OCI-LY1 (cell line): Measurements from ENCODE around the gene KRTAP10-7.

Experiments
- H2AFZ ChIP-seq: fragments of 200-600 bp; sonication (generic), shearing (Covaris generic); 2 replicates; pipeline ENCODE4 v1.6.0; 2014; ENCODE audit warnings: antibody characterized with exemption, mild to moderate bottlenecking, low read length
- H3F3A ChIP-seq: fragments of 200-600 bp; sonication (generic), shearing (Covaris generic); 2 replicates; pipeline ENCODE4 v1.6.0; 2014; ENCODE audit warnings: mild to moderate bottlenecking, antibody characterized with exemption, low read length, moderate library complexity; ENCODE audit not compliant: insufficient read depth
- H3K27ac ChIP-seq: fragments of 200-600 bp; sonication (generic); 2 replicates; pipeline ENCODE4 v1.5.1; 2014; ENCODE audit warnings: low read length, mixed run types, mild to moderate bottlenecking, low read depth; ENCODE audit not compliant: poor library complexity, severe bottlenecking
- H3K27me3 ChIP-seq: fragments of 200-600 bp; sonication (generic); 2 replicates; pipeline ENCODE4 v1.6.0; 2014; ENCODE audit warnings: antibody characterized with exemption, mild to moderate bottlenecking, low read length, moderate library complexity; ENCODE audit not compliant: insufficient read depth
- H3K36me3 ChIP-seq: fragments of 200-600 bp; sonication (generic); 2 replicates; pipeline ENCODE4 v1.6.1; 2014; ENCODE audit warnings: mild to moderate bottlenecking, antibody characterized with exemption, low read length, moderate library complexity, mixed read lengths; ENCODE audit not compliant: insufficient read depth
- H3K4me1 ChIP-seq: fragments of 200-600 bp; sonication (generic); 2 replicates; pipeline ENCODE4 v1.5.1; 2014; ENCODE audit warnings: mild to moderate bottlenecking, low read length, moderate library complexity; ENCODE audit not compliant: insufficient read depth, severe bottlenecking
- H3K4me2 ChIP-seq: fragments of 200-600 bp; sonication (generic), shearing (Covaris generic); 2 replicates; pipeline ENCODE4 v1.6.1; 2014; ENCODE audit warnings: low read length
- H3K4me3 ChIP-seq: fragments of 200-600 bp; sonication (generic); 2 replicates; pipeline ENCODE4 v1.5.1; 2014; ENCODE audit warnings: low read length, low read depth, mild to moderate bottlenecking, mixed read lengths; ENCODE audit not compliant: poor library complexity, severe bottlenecking
- H3K79me2 ChIP-seq: fragments of 200-600 bp; shearing (Covaris generic); 2 replicates; pipeline ENCODE4 v1.6.1; 2016; ENCODE audit warnings: mixed run types, low read length, mixed read lengths; ENCODE audit not compliant: insufficient read depth
- H3K9ac ChIP-seq: fragments of 200-600 bp; sonication (generic), shearing (Covaris generic); 2 replicates; pipeline ENCODE4 v1.6.1; 2014; ENCODE audit warnings: mild to moderate bottlenecking, low read length, mixed read lengths
- H3K9me2 ChIP-seq: fragments of 200-600 bp; sonication (generic), shearing (Covaris generic); 2 replicates; pipeline ENCODE4 v1.6.1; 2014; ENCODE audit warnings: low read depth, mild to moderate bottlenecking, low read length, mixed read lengths
- H3K9me3 ChIP-seq: fragments of 200-600 bp; shearing (Covaris generic); 2 replicates; pipeline ENCODE4 v1.6.1; 2014; ENCODE audit warnings: low read length, mixed read lengths
- H4K20me1 ChIP-seq: fragments of 200-600 bp; sonication (generic), shearing (Covaris generic); 2 replicates; pipeline ENCODE4 v1.6.0; 2016; ENCODE audit warnings: mild to moderate bottlenecking, low read length; ENCODE audit not compliant: insufficient read depth
- EZH2 ChIP-seq: fragments of 200-600 bp; sonication (generic), shearing (Covaris generic); IDR thresholded peaks from 2 replicates; pipeline ENCODE4 v1.8.0; 2017; ENCODE audit warnings: borderline replicate concordance, mixed run types, mild to moderate bottlenecking, antibody characterized with exemption, low read length, moderate library complexity, mixed read lengths
- TF ChIP-seq, protein P1 (sequence below): fragments of 200-600 bp; sonication (generic), shearing (Covaris generic); IDR thresholded peaks from 2 replicates; pipeline ENCODE4 v1.5.1; 2017; ENCODE audit warnings: mild to moderate bottlenecking, antibody characterized with exemption, low read length, moderate library complexity, mixed read lengths

Gene KRTAP10-7

DNA sequence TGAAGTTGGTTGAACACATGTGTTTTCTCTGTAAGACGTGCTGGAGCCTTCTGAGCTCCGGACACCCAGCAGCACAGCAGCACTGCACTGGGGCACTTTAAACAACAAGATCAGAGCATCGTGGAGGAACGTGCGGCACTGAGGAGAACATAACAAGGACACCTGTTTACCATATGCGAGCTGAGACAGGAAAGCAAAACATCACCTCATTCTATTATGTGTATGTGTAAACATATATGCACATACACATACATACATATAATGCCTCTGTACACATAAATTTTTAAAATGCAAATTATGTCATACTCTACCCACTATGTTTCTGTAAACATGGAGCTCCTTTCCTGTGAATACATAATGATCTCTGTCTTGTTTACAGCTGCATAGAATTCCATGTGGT lies 4.9 kb upstream of the KRTAP10-7 start:
- TF ChIP-seq, protein P1, sequence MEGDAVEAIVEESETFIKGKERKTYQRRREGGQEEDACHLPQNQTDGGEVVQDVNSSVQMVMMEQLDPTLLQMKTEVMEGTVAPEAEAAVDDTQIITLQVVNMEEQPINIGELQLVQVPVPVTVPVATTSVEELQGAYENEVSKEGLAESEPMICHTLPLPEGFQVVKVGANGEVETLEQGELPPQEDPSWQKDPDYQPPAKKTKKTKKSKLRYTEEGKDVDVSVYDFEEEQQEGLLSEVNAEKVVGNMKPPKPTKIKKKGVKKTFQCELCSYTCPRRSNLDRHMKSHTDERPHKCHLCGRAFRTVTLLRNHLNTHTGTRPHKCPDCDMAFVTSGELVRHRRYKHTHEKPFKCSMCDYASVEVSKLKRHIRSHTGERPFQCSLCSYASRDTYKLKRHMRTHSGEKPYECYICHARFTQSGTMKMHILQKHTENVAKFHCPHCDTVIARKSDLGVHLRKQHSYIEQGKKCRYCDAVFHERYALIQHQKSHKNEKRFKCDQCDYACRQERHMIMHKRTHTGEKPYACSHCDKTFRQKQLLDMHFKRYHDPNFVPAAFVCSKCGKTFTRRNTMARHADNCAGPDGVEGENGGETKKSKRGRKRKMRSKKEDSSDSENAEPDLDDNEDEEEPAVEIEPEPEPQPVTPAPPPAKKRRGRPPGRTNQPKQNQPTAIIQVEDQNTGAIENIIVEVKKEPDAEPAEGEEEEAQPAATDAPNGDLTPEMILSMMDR, result no peak
- no peak for TF ChIP-seq EZH2
- Histone ChIP-seq H3K79me2 (no peaks in the 10 kb centered on the region), H3F3A (no peaks in the 10 kb centered on the region), H3K4me3 (no peak overlapping the region), H3K9me3 (no peaks in the 10 kb centered on the region), H3K9ac (no peak overlapping the region), H3K27ac (no peak overlapping the region), H3K27me3 (no peaks in the 10 kb centered on the region), H4K20me1 (no peaks in the 10 kb centered on the region), H3K4me2 (no peak overlapping the region), H3K36me3 (no peaks in the 10 kb centered on the region), H3K9me2 (no peaks in the 10 kb centered on the region), H3K4me1 (no peaks in the 10 kb centered on the region), H2AFZ (no peak overlapping the region)

DNA sequence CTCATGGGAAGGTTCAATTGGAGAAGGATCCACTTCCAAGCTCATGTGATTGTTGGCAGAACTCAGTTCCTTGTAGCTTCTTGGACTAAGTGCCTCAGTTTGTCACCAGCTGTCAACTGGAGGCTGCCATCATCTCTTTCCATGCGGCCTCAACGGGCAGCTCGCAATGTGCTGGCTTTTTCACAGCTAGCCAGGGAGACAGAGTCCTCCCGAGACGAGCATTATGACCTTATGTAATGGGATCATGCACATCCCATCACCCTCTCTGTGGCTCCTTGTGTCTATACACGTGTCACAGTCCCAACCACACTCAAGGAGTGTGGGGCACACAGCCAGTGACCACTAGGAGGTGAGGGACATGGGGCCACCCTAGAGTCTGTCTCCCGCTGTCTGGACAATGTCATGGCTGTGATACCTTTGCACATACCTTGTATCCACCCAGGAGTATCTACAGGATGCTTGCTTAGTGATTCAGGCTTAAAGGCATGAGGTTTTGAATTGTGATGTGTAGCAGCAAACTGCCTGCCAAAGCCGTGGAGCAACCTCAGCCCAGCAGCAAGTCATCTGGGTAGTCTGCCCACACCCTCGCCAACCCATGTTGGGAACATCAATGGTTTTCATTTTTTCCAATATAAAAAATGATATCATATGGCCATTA lies 4.2 kb upstream of the KRTAP10-7 start:
- H3F3A ChIP-seq, result no peaks in the 10 kb centered on the region
- no peak overlapping the region for H3K27ac ChIP-seq
- no peaks in the 10 kb centered on the region for H3K9me3 ChIP-seq
- no peak overlapping the region for H3K4me2 ChIP-seq
- H3K36me3 ChIP-seq, result no peaks in the 10 kb centered on the region
- no peaks in the 10 kb centered on the region for H3K79me2 ChIP-seq
- no peaks in the 10 kb centered on the region for H3K27me3 ChIP-seq
- no peak overlapping the region for H3K4me3 ChIP-seq
- H3K9ac ChIP-seq, result no peak overlapping the region
- H4K20me1 ChIP-seq, result no peaks in the 10 kb centered on the region
- no peaks in the 10 kb centered on the region for H3K4me1 ChIP-seq
- no peaks in the 10 kb centered on the region for H3K9me2 ChIP-seq
- H2AFZ ChIP-seq, result no peak overlapping the region
- TF ChIP-seq, protein P1, result no peak
- no peak for TF ChIP-seq EZH2

DNA sequence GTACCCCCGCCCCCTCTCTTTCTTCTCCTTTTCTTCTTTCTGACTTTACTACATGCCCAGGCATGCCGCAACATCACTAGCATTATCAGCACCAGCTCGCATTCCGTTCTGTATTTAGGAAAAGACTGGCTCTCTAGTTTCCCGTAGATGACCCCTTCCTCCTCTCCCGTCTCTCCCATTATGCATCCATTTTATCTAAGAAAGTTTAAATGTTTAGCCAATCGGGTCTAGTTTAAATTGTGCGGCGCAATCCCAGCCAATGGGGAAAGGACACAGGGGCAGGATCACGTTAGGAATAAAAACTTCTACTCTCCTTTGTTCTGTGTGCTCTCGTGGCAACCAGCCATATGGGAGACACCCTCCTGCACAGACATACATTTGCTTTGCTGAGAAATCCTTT lies 2.3 kb upstream of the KRTAP10-7 start:
- no peak overlapping the region for H3K9ac ChIP-seq

More for the DNA sequence above, 2.3 kb upstream of the KRTAP10-7 start:
- Histone ChIP-seq H4K20me1 (no peaks in the 10 kb centered on the region), H3K4me3 (no peak overlapping the region), H3K36me3 (no peaks in the 10 kb centered on the region), H3K9me2 (no peaks in the 10 kb centered on the region), H2AFZ (no peak overlapping the region), H3K4me1 (no peaks in the 10 kb centered on the region), H3K4me2 (no peak overlapping the region), H3F3A (no peaks in the 10 kb centered on the region), H3K9me3 (no peaks in the 10 kb centered on the region), H3K27ac (no peak overlapping the region), H3K79me2 (no peaks in the 10 kb centered on the region), H3K27me3 (no peaks in the 10 kb centered on the region)
- TF ChIP-seq, protein P1, result no peak
- TF ChIP-seq EZH2, result no peak
